SH-SY5Y (cell line): ENCODE measurements around the gene USP14.

Source experiments
- GATA2 ChIP-seq: IDR thresholded peaks from 2 replicates; pipeline ENCODE4 v1.6.1; 2011; ENCODE audit warnings: mild to moderate bottlenecking, low read depth, low read length
- GATA3 ChIP-seq: IDR thresholded peaks from 2 replicates; pipeline ENCODE4 v1.6.1; 2011; ENCODE audit warnings: low read depth, mild to moderate bottlenecking, low read length, moderate library complexity

DNA sequence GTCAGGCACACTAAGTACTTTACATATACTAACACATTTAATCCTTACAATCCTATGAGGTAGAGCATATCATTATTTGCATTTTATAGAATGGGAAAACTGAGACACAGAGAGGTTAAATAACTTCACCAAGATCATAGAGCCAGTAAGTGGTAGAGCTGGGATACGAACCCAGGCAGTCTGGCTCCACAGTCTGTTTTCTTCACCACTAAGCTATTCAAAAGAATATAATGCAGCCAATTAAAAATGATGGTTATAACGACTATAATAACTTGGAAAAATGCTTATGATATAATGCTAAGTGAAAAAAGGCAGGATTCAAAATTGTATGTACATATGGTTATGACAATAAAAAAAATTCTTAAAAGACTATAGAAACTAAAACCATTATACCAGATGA is 102.2 kb downstream of the USP14 start:
- TF ChIP-seq GATA3 (no peak), GATA2 (no peak)
